HCT116 (cell line): ENCODE measurements around the gene PIEZO2.

ENCODE experiments used
- CEBPB ChIP-seq: IDR thresholded peaks from 2 replicates; pipeline ENCODE4 v1.6.1; 2012; ENCODE audit warnings: low read depth
- EZH2phosphoT487 ChIP-seq: fragments of 200-600 bp; IDR thresholded peaks from 2 replicates; pipeline ENCODE4 v1.6.1; 2018; ENCODE audit warnings: antibody characterized with exemption, borderline replicate concordance
- POLR2A ChIP-seq: IDR thresholded peaks from 2 replicates; pipeline ENCODE4 v1.7.0; 2011; ENCODE audit warnings: borderline replicate concordance; ENCODE audit not compliant: insufficient read depth, insufficient read length; ENCODE audit errors: extremely low read depth
- RAD21 ChIP-seq: IDR thresholded peaks from 2 replicates; pipeline ENCODE4 v1.6.1; 2012; ENCODE audit warnings: low read depth, mild to moderate bottlenecking
- TF ChIP-seq, protein P1 (sequence below), 3 experiments: fragments of 200-600 bp in 1 of 3; sonication (generic) in 1 of 3; IDR thresholded peaks in 2 of 3; conservative IDR thresholded peaks in 1 of 3; 2 replicates each; pipeline ENCODE4 v1.5.1; 2012 to 2017; ENCODE audit warnings: low read depth in 2 of 3, low read length in 2 of 3, antibody characterized with exemption in 1 of 3, borderline replicate concordance in 1 of 3, control low read depth in 1 of 3, mild to moderate bottlenecking in 1 of 3, mixed read lengths in 1 of 3, mixed run types in 1 of 3, moderate library complexity in 1 of 3; ENCODE audit not compliant: insufficient read depth in 1 of 3

DNA sequence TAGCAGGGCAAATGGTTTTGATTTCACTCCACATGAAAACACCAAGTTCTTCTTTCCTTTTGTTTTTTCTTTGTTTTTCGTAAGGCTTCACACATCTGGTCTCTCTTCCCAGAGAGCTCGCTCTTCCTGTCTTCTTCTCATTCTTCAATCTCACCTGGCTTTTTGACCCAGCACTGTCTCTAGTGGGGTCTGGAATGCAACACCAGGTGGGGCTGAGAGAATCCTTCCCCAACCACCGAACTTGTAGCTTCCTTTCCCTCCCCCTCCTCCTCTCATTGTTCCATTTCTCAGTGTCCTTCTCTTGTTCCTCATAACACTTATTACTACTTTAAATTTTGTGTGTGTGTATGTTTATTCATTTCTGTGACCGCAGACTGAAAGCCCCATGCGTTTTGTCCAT, 13.5 kb upstream of the PIEZO2 start:
- no peak for TF ChIP-seq EZH2phosphoT487
- TF ChIP-seq, protein P1, sequence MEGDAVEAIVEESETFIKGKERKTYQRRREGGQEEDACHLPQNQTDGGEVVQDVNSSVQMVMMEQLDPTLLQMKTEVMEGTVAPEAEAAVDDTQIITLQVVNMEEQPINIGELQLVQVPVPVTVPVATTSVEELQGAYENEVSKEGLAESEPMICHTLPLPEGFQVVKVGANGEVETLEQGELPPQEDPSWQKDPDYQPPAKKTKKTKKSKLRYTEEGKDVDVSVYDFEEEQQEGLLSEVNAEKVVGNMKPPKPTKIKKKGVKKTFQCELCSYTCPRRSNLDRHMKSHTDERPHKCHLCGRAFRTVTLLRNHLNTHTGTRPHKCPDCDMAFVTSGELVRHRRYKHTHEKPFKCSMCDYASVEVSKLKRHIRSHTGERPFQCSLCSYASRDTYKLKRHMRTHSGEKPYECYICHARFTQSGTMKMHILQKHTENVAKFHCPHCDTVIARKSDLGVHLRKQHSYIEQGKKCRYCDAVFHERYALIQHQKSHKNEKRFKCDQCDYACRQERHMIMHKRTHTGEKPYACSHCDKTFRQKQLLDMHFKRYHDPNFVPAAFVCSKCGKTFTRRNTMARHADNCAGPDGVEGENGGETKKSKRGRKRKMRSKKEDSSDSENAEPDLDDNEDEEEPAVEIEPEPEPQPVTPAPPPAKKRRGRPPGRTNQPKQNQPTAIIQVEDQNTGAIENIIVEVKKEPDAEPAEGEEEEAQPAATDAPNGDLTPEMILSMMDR (IDR thresholded peaks at IDR 0.05 in 2 of 3, conservative IDR thresholded peaks at IDR 0.05 in 1 of 3; ENCODE audit: borderline replicate concordance in 1 of 3, insufficient read depth in 1 of 3, low read depth in 2 of 3, low read length in 2 of 3): no peak
- TF ChIP-seq RAD21: no peak
- no peak for TF ChIP-seq CEBPB
- TF ChIP-seq POLR2A: no peak
